HG03442 (cell line): ENCODE results near the gene ZNF425.
"Not testable (repeated sequence)": the region's sequence is repeated elsewhere in the genome, so short reads cannot be mapped to it uniquely, and the experiment has no call there.

ENCODE experiments used
- ATAC-seq: cut with Tn5 transposase; IDR thresholded peaks from one replicate; pipeline ENCODE4 v1.9.1; 2021; ENCODE audit warnings: mild to moderate bottlenecking, moderate library complexity; ENCODE audit not compliant: unreplicated experiment

ZNF425 gene

DNA sequence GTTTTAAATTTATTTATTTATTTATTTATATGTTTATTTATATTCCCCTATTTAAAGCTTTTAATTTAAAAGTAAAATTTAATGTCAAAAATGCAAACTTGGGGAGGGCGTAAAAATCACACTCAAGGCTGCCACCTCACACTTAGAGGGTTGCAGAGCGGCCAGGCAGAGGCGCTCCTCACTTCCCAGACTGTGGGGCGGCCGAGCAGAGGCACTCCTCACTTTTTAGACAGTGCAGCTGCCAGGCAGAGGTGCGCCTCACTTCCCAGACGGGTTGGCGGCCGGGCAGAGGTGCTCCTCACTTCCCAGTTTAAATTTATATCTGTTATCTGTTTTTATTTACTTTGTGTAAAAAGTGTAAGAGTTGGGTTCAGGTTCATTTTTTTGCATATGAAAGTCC, 10.0 kb upstream of the ZNF425 start:
- no peak for ATAC-seq

DNA sequence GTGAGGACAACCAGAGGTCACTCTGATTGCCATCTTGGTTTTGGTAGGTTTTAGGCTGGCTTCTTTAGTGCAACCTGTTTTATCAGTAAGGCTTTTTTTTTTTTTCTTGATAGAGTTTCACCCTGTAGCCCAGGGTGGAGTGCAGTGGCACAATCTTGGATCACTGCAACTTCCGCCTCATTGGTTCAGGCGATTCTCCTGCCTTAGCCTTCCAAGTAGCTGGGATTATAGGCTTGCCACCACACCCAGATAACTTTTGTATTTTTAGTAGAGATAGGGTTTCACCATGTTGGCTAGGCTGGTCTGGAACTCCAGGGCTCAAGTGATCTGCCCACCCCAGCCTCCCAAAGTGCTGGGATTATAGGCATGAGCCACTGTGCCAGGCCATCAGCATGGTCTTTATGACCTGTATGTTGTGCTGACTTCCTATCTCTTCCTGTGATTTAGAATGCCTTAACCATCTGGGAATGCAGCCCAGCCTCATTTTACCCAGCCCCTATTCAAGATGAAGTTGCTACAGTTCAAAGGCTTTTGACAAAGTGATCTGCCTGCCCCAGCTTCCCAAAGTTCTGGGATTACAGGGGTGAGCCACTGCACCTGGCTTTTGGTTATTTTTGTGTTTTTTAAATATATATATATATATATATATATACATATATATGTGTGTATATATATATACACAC, 7.0 kb upstream of the ZNF425 start:
- no peak for ATAC-seq

GRCh38 chr7:149130572-149131198, 4.6 kb upstream of the ZNF425 start:
- no peak for ATAC-seq

DNA sequence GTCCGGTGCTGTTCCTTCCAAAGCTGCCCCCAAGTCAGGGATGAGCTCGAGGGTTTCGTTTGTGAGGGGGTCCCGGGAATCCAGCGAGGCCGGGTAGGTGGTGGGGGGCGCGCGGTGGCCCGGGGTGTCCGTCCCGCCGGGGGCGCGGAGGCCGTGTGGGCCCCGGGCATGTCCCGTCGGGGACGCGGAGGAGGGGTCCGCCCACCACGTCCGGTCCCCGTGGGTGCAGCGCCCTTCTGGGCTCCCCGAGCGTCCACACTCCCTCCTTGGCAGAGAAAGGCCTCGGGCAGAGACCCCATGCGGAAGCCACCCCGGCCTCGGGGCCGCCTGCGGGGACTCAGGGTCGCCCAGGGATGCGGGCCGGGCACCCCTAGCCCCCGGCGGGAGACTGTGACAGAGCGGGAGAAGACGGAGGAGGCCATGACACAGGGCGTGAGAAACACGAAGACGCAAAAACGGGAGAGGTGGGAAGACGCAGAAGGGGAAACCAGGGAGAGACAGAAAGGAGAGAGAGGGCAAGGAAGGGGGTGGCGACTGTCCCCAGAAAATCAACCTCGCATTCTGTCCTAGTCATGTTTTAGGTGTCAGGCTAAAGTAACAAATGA, 640 bp upstream of the ZNF425 start:
- peak; percentile 37 for ATAC-seq

DNA sequence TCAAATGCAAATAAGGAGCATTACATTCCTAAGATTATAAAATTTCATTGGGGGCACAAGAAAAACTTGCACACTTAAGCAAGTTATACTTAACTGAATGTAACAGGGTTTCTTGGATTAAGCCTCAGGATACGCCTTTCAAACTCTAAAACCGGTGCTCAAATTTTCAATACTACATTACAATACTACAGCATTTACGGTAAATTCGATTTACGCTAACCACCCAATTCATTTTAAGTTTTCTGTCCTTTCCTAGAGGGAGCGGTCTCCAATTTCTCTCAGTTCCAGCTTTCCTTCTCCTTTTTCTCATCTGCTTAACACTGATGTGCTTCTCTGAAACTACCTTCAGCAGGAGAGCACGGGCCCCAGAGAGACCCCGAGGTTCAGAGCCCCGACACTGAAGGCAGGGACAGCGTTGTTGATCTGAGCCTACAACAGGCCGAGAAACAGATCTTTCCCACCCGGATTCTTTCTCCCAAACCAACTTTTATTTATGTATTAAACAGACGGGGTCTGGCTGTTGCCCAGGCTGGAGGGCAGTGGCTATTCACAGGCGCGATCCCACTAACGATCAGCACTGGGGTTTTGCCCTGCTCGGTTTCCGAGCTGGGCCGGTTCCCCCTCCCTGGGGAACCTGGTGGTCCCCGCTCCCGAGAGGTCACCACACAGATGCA, 798 bp downstream of the ZNF425 start:
- ATAC-seq = no peak

- no peak for ATAC-seq
Observed at GRCh38 chr7:149109969-149110368, 16.2 kb downstream of the ZNF425 start.

DNA sequence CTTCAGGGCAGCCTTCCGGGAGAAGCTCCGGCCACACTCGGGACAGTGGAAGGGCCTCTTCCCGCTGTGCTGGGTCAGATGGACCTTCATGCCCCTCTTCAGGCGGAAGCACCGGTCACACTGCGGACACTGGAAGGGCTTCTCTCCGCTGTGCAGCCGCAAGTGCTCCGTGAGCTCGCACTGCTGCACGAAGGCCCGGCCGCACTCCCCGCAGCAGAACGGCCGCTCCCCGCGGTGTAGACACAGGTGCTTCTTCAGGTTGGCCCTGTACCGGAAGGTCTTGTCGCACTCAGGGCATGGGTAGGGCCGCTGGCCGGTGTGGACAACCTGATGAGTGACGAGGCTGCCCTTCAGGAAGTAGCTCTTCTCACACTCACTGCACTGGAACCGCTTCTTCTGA, 21.4 kb downstream of the ZNF425 start:
- ATAC-seq = no peak

DNA sequence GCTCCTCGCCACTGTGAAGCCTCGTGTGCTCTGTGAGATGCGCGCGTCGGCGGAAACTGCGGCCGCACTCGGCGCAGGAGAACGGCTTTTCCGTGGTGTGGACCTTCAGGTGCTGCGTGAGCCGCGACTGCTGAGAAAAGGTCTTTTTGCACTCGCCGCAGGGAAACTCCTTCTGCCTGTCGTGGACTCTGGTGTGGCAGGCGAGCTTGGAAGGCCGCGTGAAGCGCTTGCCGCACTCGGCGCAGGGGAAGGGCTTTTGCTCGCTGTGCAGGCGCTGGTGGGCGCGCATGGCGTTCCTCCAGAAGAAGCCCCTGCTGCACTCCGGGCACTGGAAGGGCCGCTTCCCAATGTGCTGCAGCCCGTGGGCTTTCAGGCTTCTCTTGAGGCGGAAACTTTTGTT, 21.9 kb downstream of the ZNF425 start:
- no peak for ATAC-seq

DNA sequence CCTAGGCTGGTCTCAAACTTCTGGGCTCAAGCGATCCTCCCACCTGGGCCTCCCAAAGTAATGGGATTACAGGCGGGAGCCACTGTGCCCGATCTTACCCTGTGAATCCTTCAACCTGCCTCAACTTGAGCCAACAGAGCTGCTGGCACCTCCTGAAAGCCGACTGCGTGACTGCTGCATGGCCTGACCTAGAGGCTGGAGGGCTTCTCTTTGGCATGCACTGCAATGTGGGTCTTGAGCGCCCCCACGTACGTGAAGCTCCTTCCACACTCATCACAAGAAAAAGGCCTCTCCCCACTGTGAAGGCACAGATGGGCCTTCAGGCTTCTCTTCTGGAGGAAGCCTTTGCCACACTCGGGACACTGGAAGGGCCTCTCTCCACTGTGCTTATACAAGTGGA, 22.7 kb downstream of the ZNF425 start:
- ATAC-seq = no peak

DNA sequence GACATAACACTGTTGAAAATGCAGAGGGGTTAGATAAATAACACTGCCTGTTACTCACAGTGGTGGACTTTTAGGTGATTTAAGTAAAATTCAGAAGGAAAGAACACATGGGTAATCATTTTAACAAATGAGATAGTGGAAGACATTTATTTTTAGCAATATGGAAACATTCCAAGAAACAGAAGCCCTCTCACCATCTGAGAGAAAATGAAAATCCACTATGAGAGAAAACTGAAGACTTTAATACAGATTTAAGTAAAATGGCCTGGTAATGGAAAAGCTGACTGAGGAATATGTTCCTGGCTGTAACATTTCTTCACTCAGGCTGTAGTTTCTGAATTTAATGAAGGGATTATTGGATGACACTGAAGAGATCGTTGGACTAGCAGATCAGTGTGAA, 23.5 kb downstream of the ZNF425 start:
- no peak for ATAC-seq

DNA sequence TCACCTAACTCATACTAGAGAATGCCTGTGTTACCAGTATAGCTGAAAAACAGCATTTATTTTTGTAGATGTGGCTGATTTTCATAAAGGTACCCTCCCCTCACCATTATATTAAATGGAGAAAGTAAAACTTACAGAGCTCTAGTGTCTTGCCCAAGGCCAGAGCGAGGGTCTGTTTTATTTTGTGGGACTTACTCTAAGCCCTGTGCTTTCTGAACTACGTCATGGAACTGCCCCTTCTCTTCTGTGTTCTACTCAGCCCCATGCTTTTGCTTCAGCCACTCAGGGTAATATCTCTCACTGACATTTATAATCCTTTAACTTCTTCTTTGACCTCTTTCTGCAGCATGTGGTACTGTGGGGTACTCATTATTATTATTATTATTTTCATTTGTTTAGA, 25.3 kb downstream of the ZNF425 start:
- no peak for ATAC-seq

DNA sequence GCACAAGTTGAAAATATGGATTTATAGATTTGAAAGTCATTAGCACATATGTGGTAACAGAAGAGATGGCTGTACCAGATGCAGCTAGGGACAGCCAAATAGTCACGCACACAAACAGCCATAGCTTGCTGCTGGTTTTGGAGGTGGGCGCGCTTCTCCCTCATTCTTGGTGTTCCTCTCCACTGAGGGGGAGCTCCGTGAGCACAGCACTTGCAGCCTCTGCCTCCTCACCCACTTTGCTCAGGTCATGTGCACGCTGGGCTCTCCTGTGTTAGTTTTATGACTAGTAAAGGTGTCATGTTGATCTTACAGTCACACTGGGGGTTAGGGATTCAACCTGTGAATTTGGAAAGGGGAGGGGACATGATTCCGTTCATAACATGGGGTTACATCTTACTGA, 27.1 kb downstream of the ZNF425 start:
- ATAC-seq = no peak

DNA sequence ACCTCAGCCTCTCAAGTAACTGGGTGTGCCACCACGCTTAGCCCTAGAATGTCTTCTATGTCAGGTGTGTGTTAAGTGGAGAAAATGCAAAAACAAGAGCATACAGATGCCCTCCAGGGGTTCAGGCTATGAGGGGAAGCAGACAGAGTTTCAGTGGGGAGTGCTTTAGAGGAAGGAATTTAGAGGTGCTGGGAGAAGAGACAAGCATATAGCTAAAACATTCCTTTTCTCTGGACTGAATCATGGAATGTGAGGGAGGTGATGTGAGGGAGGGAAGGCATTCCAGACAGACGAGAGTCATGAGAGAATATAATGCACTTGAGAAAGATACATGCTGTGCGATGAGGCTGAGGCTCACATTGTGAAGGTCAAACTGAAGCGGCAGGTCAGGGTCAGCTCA, 29.0 kb downstream of the ZNF425 start:
- ATAC-seq = no peak

- ATAC-seq = no peak
Observed at GRCh38 chr7:149093228-149093627, 32.9 kb downstream of the ZNF425 start.

DNA sequence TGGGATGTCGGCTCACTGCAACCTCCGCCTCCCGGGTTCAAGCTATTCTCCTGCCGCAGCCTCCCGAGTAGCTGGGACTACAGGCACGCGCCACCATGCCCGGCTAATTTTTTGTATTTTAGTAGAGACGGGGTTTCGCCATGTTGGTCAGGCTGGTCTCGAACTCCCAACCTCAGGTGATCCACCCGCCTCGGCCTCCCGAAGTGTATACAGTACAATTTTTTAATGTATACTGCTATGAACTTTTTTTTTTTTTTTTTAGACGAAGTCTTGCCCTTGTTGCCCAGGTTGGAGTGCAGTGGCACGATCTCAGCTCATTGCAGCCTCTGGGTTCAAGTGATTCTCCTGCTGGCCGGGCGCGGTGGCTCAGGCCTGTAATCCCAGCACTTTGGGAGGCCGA, 33.9 kb downstream of the ZNF425 start:
- ATAC-seq = not testable (repeated sequence)

DNA sequence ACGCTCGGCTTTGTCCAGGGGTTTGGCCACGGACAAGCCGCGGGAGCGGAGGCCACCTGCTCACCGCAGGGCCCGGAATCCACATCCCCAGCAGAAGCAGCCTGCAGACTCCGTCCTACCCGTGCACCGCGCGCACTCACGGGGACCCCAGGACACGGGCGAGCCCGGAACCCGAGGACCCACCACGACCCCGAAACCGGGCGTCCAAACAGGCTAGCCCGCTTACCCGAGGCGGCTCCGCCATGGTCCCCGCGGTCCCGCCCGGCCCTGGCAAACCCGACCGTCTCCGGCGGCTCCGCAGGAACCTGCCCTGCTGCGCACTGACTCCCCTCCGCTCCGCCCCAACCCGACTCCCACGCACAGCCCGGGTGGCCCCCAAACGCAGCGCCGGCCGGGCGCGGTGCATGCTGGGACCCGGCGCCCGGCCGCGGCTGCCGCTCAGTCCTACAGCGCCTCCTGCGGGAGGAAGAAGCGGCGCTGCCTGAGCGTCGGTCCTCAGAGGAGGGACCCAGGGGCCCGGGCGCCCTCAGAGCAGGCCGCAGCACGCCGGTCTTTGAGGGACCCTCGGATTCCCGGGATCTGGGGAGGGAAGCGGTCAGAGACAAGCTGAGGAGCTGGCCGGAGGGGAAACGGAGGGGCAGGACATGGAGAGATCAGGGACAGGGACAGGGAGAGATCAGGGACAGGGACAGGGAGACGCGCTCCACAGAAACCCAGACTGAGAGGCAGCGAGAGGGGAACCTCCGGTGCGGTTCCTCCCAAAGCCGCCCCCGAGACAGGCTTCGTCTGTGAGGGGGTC, 35.5 kb downstream of the ZNF425 start, which contains the start of gene ZNF786:
Gene ZNF786 (minus strand): TSS at position 322 of the 799 bp plus-strand sequence. CDS start 78 bp downstream, at position 244.
- ATAC-seq = peak; percentile 79

- no peak for ATAC-seq
Observed at GRCh38 chr7:149087376-149087775, 38.7 kb downstream of the ZNF425 start.

DNA sequence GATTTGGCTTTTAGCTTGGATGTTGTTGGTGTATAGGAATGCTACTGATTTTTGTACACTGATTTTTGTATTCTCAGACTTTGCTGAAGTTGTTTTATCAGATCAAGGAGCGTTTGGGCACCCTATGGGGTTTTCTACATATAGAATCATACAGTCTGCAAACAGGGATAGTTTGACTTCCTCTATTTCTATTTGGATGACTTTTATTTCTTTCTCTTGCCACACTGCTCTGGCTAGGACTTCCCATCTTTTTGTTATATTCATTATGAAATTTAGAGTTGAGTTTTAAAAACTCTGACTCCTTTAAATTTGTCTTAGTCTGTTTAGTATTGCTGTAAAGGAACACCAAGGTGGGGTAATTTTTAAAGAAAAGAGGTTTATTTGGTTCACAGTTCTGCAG, 40.3 kb downstream of the ZNF425 start:
- ATAC-seq = no peak

DNA sequence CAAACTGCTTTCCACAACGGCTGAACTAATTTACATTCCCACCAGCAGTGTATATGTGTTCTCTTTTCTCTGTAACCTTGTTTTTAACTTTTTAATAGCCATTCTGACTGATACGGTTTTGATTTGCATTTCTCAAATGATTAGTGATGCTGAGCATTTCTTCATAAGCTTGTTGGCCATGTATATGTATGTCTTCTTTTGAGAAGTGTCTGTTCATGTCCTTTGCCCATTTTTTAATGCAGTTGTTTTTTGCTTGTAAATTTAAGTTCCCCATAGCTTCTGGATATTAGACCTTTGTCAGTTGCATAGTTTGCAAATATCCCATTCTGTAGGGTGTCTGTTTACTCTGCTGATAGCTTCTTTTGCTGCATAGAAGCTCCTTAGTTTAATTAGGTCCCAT, 41.7 kb downstream of the ZNF425 start:
- ATAC-seq = no peak

DNA sequence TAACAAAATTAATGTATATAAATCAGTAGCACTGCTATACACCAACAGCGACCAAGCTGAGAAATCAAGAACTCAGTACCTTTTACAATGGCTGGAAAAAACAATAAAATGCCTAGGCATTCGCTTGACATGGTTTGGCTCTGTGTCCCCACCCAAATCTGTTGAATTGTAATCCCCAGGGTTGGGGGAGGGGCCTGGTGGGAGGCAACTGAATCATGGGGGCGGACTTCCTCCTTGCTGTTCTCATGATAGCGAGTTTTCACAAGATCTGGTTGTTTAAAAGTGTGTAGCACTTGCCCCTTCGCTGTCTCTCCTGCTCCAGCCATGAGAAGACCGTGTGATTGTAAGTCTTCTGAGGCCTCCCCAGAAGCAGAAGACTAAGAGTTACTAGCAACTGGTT, 44.2 kb downstream of the ZNF425 start:
- ATAC-seq = no peak

DNA sequence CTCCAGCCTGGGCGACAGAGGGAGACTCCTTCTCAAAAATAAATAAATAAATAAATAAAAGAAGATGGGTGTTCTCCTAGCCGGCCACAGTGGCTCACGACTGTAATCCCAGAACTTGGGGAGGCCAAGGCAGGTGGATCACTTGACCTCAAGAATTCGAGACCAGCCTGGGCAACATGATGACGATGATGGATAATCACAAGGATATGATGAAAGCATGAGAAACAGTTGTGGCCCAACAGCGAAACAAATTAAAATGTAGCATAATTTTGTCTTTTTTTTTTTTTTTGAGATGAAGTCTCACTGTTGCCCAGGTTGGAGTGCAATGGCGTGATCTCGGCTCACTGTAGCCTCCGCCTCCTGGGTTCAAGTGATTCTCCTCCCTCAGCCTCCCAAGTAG, 48.5 kb downstream of the ZNF425 start:
- ATAC-seq = no peak
